ENCODE measurements around the gene GSK3B.
A peak's percentile ranks its signal among the peaks of the same experiment; 100 is the strongest.

Gene GSK3B

GRCh38 chr3:119967353-119968006 lies 126.8 kb downstream of the GSK3B start:
- TF ChIP-seq, protein P1, sequence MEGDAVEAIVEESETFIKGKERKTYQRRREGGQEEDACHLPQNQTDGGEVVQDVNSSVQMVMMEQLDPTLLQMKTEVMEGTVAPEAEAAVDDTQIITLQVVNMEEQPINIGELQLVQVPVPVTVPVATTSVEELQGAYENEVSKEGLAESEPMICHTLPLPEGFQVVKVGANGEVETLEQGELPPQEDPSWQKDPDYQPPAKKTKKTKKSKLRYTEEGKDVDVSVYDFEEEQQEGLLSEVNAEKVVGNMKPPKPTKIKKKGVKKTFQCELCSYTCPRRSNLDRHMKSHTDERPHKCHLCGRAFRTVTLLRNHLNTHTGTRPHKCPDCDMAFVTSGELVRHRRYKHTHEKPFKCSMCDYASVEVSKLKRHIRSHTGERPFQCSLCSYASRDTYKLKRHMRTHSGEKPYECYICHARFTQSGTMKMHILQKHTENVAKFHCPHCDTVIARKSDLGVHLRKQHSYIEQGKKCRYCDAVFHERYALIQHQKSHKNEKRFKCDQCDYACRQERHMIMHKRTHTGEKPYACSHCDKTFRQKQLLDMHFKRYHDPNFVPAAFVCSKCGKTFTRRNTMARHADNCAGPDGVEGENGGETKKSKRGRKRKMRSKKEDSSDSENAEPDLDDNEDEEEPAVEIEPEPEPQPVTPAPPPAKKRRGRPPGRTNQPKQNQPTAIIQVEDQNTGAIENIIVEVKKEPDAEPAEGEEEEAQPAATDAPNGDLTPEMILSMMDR (IDR thresholded peaks at IDR 0.05): no peak
- H3K27me3 ChIP-seq: no peaks in the 10 kb centered on the region
- no peaks in the 10 kb centered on the region for H3K36me3 ChIP-seq
- no peaks in the 10 kb centered on the region for H3K4me1 ChIP-seq (ENCODE audit: control insufficient read depth in 1 of 2, insufficient read depth in 1 of 2, low read depth in 1 of 2, low read length in 1 of 2)
- H3K4me3 ChIP-seq (ENCODE audit: low read depth in 1 of 2, low read length in 1 of 2): no peak overlapping the region
- no peak overlapping the region for H3K27ac ChIP-seq
- H3K9me3 ChIP-seq: no peaks in the 10 kb centered on the region

GRCh38 chr3:119965692-119966091 lies 128.6 kb downstream of the GSK3B start:
- peaks cover 5% of the 10 kb centered on the region for H3K36me3 ChIP-seq
- peak overlapping the region; percentile 11 for H3K27ac ChIP-seq
- no peaks in the 10 kb centered on the region for H3K4me1 ChIP-seq (ENCODE audit: control insufficient read depth in 1 of 2, insufficient read depth in 1 of 2, low read depth in 1 of 2, low read length in 1 of 2)
- no peaks in the 10 kb centered on the region for H3K27me3 ChIP-seq
- no peak overlapping the region for H3K4me3 ChIP-seq (ENCODE audit: low read depth in 1 of 2, low read length in 1 of 2)
- TF ChIP-seq, protein P1 (IDR thresholded peaks at IDR 0.05): no peak
- H3K9me3 ChIP-seq: no peaks in the 10 kb centered on the region

DNA sequence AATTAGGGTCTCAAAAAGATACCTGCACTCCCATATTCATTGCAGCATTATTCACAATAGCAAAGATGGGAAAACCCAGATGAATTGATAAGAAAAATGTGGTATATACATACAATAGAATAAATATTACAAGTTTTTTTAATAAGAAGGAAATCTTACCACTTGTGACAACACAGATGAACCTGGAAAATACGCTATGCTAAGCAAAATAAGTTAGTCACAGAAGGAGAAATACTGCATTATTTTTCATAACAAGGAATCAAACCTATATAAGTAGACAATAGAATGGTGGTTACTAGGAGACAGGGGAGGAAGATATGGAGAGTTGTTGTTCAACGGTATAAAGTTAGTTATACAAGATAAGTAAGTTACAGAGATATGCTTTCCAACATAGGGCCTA lies 130.0 kb downstream of the GSK3B start:
- no peaks in the 10 kb centered on the region for H3K4me1 ChIP-seq (ENCODE audit: control insufficient read depth in 1 of 2, insufficient read depth in 1 of 2, low read depth in 1 of 2, low read length in 1 of 2)
- no peaks in the 10 kb centered on the region for H3K9me3 ChIP-seq
- H3K36me3 ChIP-seq: peaks cover 5% of the 10 kb centered on the region
- H3K27me3 ChIP-seq: no peaks in the 10 kb centered on the region
- H3K4me3 ChIP-seq (ENCODE audit: low read depth in 1 of 2, low read length in 1 of 2): no peak overlapping the region
- no peak overlapping the region for H3K27ac ChIP-seq
- TF ChIP-seq, protein P1 (IDR thresholded peaks at IDR 0.05): no peak

DNA sequence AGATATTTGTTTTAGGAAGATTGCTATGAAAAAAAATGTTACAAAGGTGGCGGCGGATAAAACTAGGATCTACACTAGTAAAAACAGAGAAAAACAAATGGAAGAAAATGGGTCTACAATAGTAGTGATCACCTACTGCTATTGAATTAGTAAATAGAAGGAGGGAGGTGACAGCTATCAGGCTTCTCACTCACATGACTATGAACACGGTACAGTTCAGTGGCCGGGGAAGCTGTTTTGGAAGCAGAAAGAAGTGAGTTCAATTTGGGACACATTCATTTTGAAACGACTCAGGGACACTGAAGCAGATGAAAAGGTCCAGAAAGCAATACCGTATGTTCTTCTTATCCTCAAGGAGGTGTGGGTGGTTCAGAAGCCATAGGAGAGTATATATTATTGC lies 138.3 kb downstream of the GSK3B start:
- TF ChIP-seq, protein P1 (IDR thresholded peaks at IDR 0.05): no peak
- Histone ChIP-seq H3K9me3 (no peaks in the 10 kb centered on the region), H3K4me1 (ENCODE audit: control insufficient read depth in 1 of 2, insufficient read depth in 1 of 2, low read depth in 1 of 2, low read length in 1 of 2) (no peaks in the 10 kb centered on the region), H3K27ac (no peak overlapping the region), H3K4me3 (ENCODE audit: low read depth in 1 of 2, low read length in 1 of 2) (no peak overlapping the region), H3K36me3 (peaks cover 4% of the 10 kb centered on the region), H3K27me3 (no peaks in the 10 kb centered on the region)

- H3K4me3 ChIP-seq (ENCODE audit: low read depth in 1 of 2, low read length in 1 of 2): no peak overlapping the region
These were observed 143.5 kb downstream of the GSK3B start for GRCh38 chr3:119950666-119951325.

More at GRCh38 chr3:119950666-119951325, 143.5 kb downstream of the GSK3B start:
- Histone ChIP-seq H3K4me1 (ENCODE audit: control insufficient read depth in 1 of 2, insufficient read depth in 1 of 2, low read depth in 1 of 2, low read length in 1 of 2) (no peaks in the 10 kb centered on the region), H3K27ac (no peak overlapping the region), H3K36me3 (peaks cover 3% of the 10 kb centered on the region), H3K9me3 (no peaks in the 10 kb centered on the region), H3K27me3 (no peaks in the 10 kb centered on the region)
- TF ChIP-seq, protein P1 (IDR thresholded peaks at IDR 0.05): no peak
